Stimulated activated CD8-positive, alpha-beta memory T cell treated with anti-CD3 and anti-CD28 coated beads, Interleukin-7, amount 100 ng/mL, for 1 hour (primary cell): ENCODE data around the gene BSCL2.
"Not testable (repeated sequence)": the region's sequence is repeated elsewhere in the genome, so short reads cannot be mapped to it uniquely, and the experiment has no call there.

Experiments
- DNase-seq, 2 donors: peaks; one replicate each; pipeline ENCODE4 v3.0.0-alpha.2; 2020; ENCODE audit warnings: low read depth in 2 of 2

Gene BSCL2

GRCh38 chr11:62688491-62688890, 18.7 kb downstream of the BSCL2 start:
- no peak for DNase-seq

GRCh38 chr11:62687508-62688396, 19.5 kb downstream of the BSCL2 start:
- no peak for DNase-seq

GRCh38 chr11:62682518-62682917, 24.7 kb downstream of the BSCL2 start:
- DNase-seq: no peak

- no peak for DNase-seq
Measured at GRCh38 chr11:62680825-62681240, 26.4 kb downstream of the BSCL2 start.

GRCh38 chr11:62678770-62679696, 28.2 kb downstream of the BSCL2 start, which contains the start of gene UBXN1:
UBXN1 (minus strand) TSS chr11:62679073; CDS start chr11:62678923, 150 bp downstream.
- peak; percentile 64 to 68 for DNase-seq

- DNase-seq: no peak
Measured at GRCh38 chr11:62678433-62678769, 28.8 kb downstream of the BSCL2 start.

- no peak for DNase-seq
Measured at GRCh38 chr11:62677714-62678113, 29.5 kb downstream of the BSCL2 start.

GRCh38 chr11:62677156-62677555, 30.1 kb downstream of the BSCL2 start:
- DNase-seq: no peak

GRCh38 chr11:62676698-62677097, 30.5 kb downstream of the BSCL2 start:
- DNase-seq: no peak

GRCh38 chr11:62675415-62675814, 31.8 kb downstream of the BSCL2 start:
- not testable (repeated sequence) for DNase-seq

- DNase-seq: no peak
Measured at GRCh38 chr11:62673196-62673525, 34.1 kb downstream of the BSCL2 start.

GRCh38 chr11:62671608-62672389, 35.4 kb downstream of the BSCL2 start, which contains the start of the genes LBHD1 and UQCC3:
LBHD1 (minus strand) TSS chr11:62672267; CDS start chr11:62670031, 2,236 bp downstream.
UQCC3 (plus strand) TSS chr11:62671673; CDS start chr11:62671746, 73 bp downstream.
- DNase-seq: peak in 1 of 2 donors; percentile 48

- DNase-seq: no peak
Measured at GRCh38 chr11:62671236-62671607, 36.0 kb downstream of the BSCL2 start.

GRCh38 chr11:62669420-62670161, 37.6 kb downstream of the BSCL2 start:
- DNase-seq: no peak

GRCh38 chr11:62667460-62667859, 39.8 kb downstream of the BSCL2 start:
- DNase-seq: no peak

- DNase-seq: no peak
Measured at GRCh38 chr11:62666259-62666926, 40.8 kb downstream of the BSCL2 start.

GRCh38 chr11:62665599-62666258, 41.5 kb downstream of the BSCL2 start:
- DNase-seq: peak in 1 of 2 donors; percentile 43

- peak; percentile 89 to 94 for DNase-seq
Measured at GRCh38 chr11:62665075-62665598, 42.1 kb downstream of the BSCL2 start, which contains the start of the genes C11orf98 and CSKMT. C11orf98 (minus strand) TSS chr11:62665210; CDS start chr11:62665169, 41 bp downstream. CSKMT (plus strand) TSS chr11:62665312; CDS start chr11:62665880, 568 bp downstream.

GRCh38 chr11:62664405-62665074, 42.7 kb downstream of the BSCL2 start:
- DNase-seq: peak in 1 of 2 donors; percentile 23
